Trophoblast cell (in vitro differentiated cells and primary cell): ENCODE data around the gene ELOVL2. TPM values are rescaled to one million over a fixed set of nuclear protein-coding genes. Genes with fewer than 3 reads are reported as not detected.
A peak's percentile ranks its signal among the peaks of the same experiment; 100 is the strongest.
"Not testable (repeated sequence)": the region's sequence is repeated elsewhere in the genome, so short reads cannot be mapped to it uniquely, and the experiment has no call there.

ENCODE experiments used
- DNase-seq, 2 donors: peaks; one replicate each; pipeline ENCODE4 v3.0.0-alpha.2; 2016
- H2AFZ ChIP-seq: 2 replicates; pipeline ENCODE4 v1.6.1; 2013; ENCODE audit warnings: low read length, moderate library complexity, mild to moderate bottlenecking; ENCODE audit not compliant: insufficient read depth, poor library complexity
- H2AK5ac ChIP-seq: 2 replicates; pipeline ENCODE4 v1.6.1; 2013; ENCODE audit warnings: mild to moderate bottlenecking, low read length
- H2BK120ac ChIP-seq: 2 replicates; pipeline ENCODE4 v1.6.1; 2013; ENCODE audit warnings: low read length, mild to moderate bottlenecking, moderate library complexity; ENCODE audit not compliant: insufficient read depth, poor library complexity
- H2BK12ac ChIP-seq: 2 replicates; pipeline ENCODE4 v1.6.1; 2013; ENCODE audit warnings: mild to moderate bottlenecking, low read length, moderate library complexity
- H2BK5ac ChIP-seq: 2 replicates; pipeline ENCODE4 v1.6.1; 2013; ENCODE audit warnings: low read length, low read depth, moderate library complexity, mild to moderate bottlenecking; ENCODE audit not compliant: poor library complexity
- H3K14ac ChIP-seq: 2 replicates; pipeline ENCODE4 v1.6.1; 2013; ENCODE audit warnings: mild to moderate bottlenecking, low read length
- H3K18ac ChIP-seq: 2 replicates; pipeline ENCODE4 v1.6.1; 2013; ENCODE audit warnings: mild to moderate bottlenecking, low read length
- H3K23ac ChIP-seq: 2 replicates; pipeline ENCODE4 v1.6.1; 2013; ENCODE audit warnings: low read length
- H3K27ac ChIP-seq: 2 replicates; pipeline ENCODE4 v1.5.1; 2013; ENCODE audit warnings: low read depth, mild to moderate bottlenecking, inconsistent platforms, low read length, moderate library complexity
- H3K27me3 ChIP-seq: 2 replicates; pipeline ENCODE4 v1.6.1; 2013; ENCODE audit warnings: inconsistent platforms, mild to moderate bottlenecking, low read length, moderate library complexity; ENCODE audit not compliant: insufficient read depth
- H3K36me3 ChIP-seq, 2 experiments: 1 replicate in 1 of 2; 2 replicates in 1 of 2; pipeline ENCODE4 v1.6.1; 2013; ENCODE audit warnings: low read length in 2 of 2, mild to moderate bottlenecking in 2 of 2, moderate library complexity in 1 of 2; ENCODE audit not compliant: insufficient read depth in 2 of 2, control insufficient read depth in 1 of 2
- H3K4ac ChIP-seq: 2 replicates; pipeline ENCODE4 v1.6.1; 2013; ENCODE audit warnings: low read depth, mild to moderate bottlenecking, low read length, moderate library complexity
- H3K4me1 ChIP-seq, 2 experiments: 1 replicate in 1 of 2; 2 replicates in 1 of 2; pipeline ENCODE4 v1.6.1; 2013; ENCODE audit warnings: low read length in 2 of 2, mild to moderate bottlenecking in 2 of 2, moderate library complexity in 1 of 2; ENCODE audit not compliant: insufficient read depth in 2 of 2, control insufficient read depth in 1 of 2
- H3K4me2 ChIP-seq: 2 replicates; pipeline ENCODE4 v1.6.1; 2013; ENCODE audit warnings: inconsistent platforms, mild to moderate bottlenecking, low read length, moderate library complexity
- H3K4me3 ChIP-seq: 2 replicates; pipeline ENCODE4 v1.5.1; 2013; ENCODE audit warnings: mild to moderate bottlenecking, low read depth, low read length, inconsistent platforms
- H3K79me1 ChIP-seq: one replicate; pipeline ENCODE4 v1.6.1; 2013; ENCODE audit warnings: low read length
- H3K79me2 ChIP-seq: 2 replicates; pipeline ENCODE4 v1.6.1; 2013; ENCODE audit warnings: low read length, mild to moderate bottlenecking; ENCODE audit not compliant: control insufficient read depth, insufficient read depth, poor library complexity
- H3K9ac ChIP-seq: 2 replicates; pipeline ENCODE4 v1.6.1; 2013; ENCODE audit warnings: mild to moderate bottlenecking, low read length
- H3K9me3 ChIP-seq: 2 replicates; pipeline ENCODE4 v1.6.1; 2013; ENCODE audit warnings: low read depth, mild to moderate bottlenecking, control low read depth, inconsistent platforms, low read length; ENCODE audit not compliant: insufficient read depth
- H4K12ac ChIP-seq: 2 replicates; pipeline ENCODE4 v1.6.1; 2013; ENCODE audit warnings: low read depth, mild to moderate bottlenecking, low read length, moderate library complexity
- H4K8ac ChIP-seq: 2 replicates; pipeline ENCODE4 v1.6.1; 2013; ENCODE audit warnings: low read depth, mild to moderate bottlenecking, low read length, moderate library complexity
- H4K91ac ChIP-seq: one replicate; pipeline ENCODE4 v1.6.1; 2013; ENCODE audit warnings: low read depth, mild to moderate bottlenecking, low read length, moderate library complexity
- WGBS: extraction: QIAGEN DNeasy Blood & Tissue Kit; methylation state at CpG from one replicate; pipeline ENCODE4 v1.1.7; 2013; ENCODE audit warnings: missing lambda C conversion rate; ENCODE audit not compliant: insufficient read length, insufficient coverage; ENCODE audit errors: extremely low coverage; 5-methylcytosine and 5-hydroxymethylcytosine counted together
- polyA plus RNA-seq: library from polyadenylated mRNA; stranded (reverse); fragments of 200-250 nt; gene quantifications from 2 replicates; pipeline ENCODE4 v1.2.3, GENCODE V29; 2013

Gene ELOVL2
- polyA plus RNA-seq: 0.90 and 1.0 TPM in 2 replicates

DNA sequence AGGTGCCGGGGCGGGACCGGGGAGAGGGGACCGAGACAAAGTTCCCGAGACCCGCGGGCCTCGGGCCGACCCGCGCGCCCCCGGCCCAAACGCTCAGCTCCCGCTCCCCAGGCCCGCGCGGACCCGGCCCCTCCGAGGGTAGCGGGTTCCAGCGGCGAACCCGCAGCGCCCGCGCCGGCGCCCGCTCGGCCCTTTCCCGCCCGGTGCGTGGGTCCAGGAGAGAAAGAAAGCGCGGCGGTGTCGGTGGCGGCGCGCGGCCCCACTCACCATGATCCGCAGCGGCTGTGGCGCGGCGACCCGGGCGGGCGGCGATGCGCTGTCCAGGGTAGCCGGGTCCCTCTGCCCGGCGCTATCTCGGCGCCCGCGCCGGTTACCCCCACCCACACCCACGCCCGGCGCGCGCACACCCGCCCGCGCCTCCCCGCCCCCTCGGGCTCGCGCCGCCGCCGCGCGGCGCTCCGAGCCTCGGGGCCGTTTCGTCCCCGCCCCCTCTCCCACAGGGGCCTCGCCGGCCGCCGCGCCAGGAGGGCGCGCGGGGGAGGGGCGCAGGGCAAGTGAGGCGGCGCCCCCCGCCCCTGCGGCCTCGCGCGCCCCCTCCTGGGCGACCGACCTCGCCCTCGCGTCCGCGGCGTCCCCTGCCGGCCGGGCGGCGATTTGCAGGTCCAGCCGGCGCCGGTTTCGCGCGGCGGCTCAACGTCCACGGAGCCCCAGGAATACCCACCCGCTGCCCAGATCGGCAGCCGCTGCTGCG lies at the start of gene ELOVL2:
TSS of gene ELOVL2 (minus strand) at position 345 of the 751 bp plus-strand sequence. CDS start at position 270, 75 bp downstream.
- no peak within 1 kb of the TSS for H4K8ac ChIP-seq
- no peak within 1 kb of the TSS for H4K12ac ChIP-seq
- no peak within 1 kb of the TSS for H2BK12ac ChIP-seq
- H3K4me1 ChIP-seq: peaks cover 7 to 8% of the 10 kb centered on the region in 2 experiments
- H2AFZ ChIP-seq: peak within 1 kb of the TSS; percentile 82
- H2AK5ac ChIP-seq: no peak within 1 kb of the TSS
- H3K79me1 ChIP-seq: no peaks in the 10 kb centered on the region
- H4K91ac ChIP-seq: no peak within 1 kb of the TSS
- H3K9ac ChIP-seq: peak within 1 kb of the TSS; percentile 35
- no peak within 1 kb of the TSS for H3K4ac ChIP-seq
- WGBS: no CpG with 5 or more reads among the region's 124 CpGs
- no peaks in the 10 kb centered on the region for H3K36me3 ChIP-seq
- H2BK120ac ChIP-seq: peak within 1 kb of the TSS; percentile 56
- no peak within 1 kb of the TSS for H2BK5ac ChIP-seq
- no peaks in the 10 kb centered on the region for H3K79me2 ChIP-seq
- H3K23ac ChIP-seq: no peak within 1 kb of the TSS
- peak within 1 kb of the TSS; percentile 99 for H3K4me2 ChIP-seq
- DNase-seq: peak; percentile 46 to 70
- peak within 1 kb of the TSS; percentile 76 for H3K4me3 ChIP-seq
- peaks cover 2% of the 10 kb centered on the region for H3K9me3 ChIP-seq
- peak within 1 kb of the TSS; percentile 62 for H3K14ac ChIP-seq
- no peak within 1 kb of the TSS for H3K18ac ChIP-seq
- peaks cover 24% of the 10 kb centered on the region for H3K27me3 ChIP-seq
- no peak within 1 kb of the TSS for H3K27ac ChIP-seq

- Histone ChIP-seq H4K91ac (peak overlapping the region; percentile 99), H2BK5ac (peak overlapping the region; percentile 58), H3K14ac (peak overlapping the region; percentile 67), H2BK120ac (peak overlapping the region; percentile 77), H3K18ac (peak overlapping the region; percentile 42), H3K4me2 (peak overlapping the region; percentile 96), H2BK12ac (peak overlapping the region; percentile 6), H2AK5ac (no peak overlapping the region), H4K8ac (peak overlapping the region; percentile 34), H3K4me3 (peak overlapping the region; percentile 74), H3K9ac (peak overlapping the region; percentile 71), H3K27ac (peak overlapping the region; percentile 90), H3K79me1 (peaks cover 26% of the 10 kb centered on the region), H3K36me3 (peaks cover 0 to 4% of the 10 kb centered on the region in 2 experiments), H3K27me3 (no peaks in the 10 kb centered on the region), H3K23ac (no peak overlapping the region), H4K12ac (no peak overlapping the region), H3K9me3 (no peaks in the 10 kb centered on the region), H3K4me1 (peaks cover 10 to 15% of the 10 kb centered on the region in 2 experiments), H3K4ac (peak overlapping the region; percentile 29), H3K79me2 (peaks cover 14% of the 10 kb centered on the region), H2AFZ (no peak overlapping the region)
- WGBS: no CpG with 5 or more reads among the region's 17 CpGs
- no peak for DNase-seq
These were observed 49.2 kb upstream of the ELOVL2 start for GRCh38 chr6:11093376-11093625.

GRCh38 chr6:11092668-11093375 lies 48.7 kb upstream of the ELOVL2 start:
- Histone ChIP-seq H3K23ac (no peak overlapping the region), H2BK12ac (peak overlapping the region; percentile 6)
- no CpG with 5 or more reads among the region's 10 CpGs for WGBS

DNA sequence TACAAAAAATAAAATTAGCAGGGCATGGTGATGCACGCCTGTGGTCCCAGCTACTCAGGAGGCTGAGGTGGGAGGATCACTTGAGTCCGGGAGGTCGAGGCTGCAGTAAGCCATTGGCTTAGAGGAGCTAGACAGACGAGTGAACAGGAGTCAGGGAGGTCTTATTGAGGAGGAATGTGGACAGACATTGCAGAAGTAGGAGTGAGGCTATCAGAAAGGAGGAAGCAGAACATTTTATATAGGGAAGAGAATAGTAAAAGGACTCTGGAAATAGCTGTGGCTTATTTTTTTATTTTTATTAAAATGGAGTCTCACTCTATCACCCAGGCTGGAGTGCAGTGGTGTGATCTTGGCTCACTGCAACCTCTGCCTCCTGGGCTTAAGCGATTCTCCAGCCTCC lies 47.0 kb upstream of the ELOVL2 start:
- peak overlapping the region; percentile 96 for H2BK12ac ChIP-seq
- H2BK5ac ChIP-seq, H3K27ac ChIP-seq, DNase-seq, H3K4me3 ChIP-seq, H4K12ac ChIP-seq, H4K8ac ChIP-seq, H3K36me3 ChIP-seq, H3K27me3 ChIP-seq, H3K18ac ChIP-seq, H3K23ac ChIP-seq, H3K4me2 ChIP-seq, H3K14ac ChIP-seq, H3K9me3 ChIP-seq, H2AFZ ChIP-seq, H3K9ac ChIP-seq: not testable (repeated sequence)
- peaks cover 20 to 22% of the 10 kb centered on the region in 2 experiments for H3K4me1 ChIP-seq
- H4K91ac ChIP-seq: peak overlapping the region; percentile 67
- peaks cover 41% of the 10 kb centered on the region for H3K79me1 ChIP-seq
- H2BK120ac ChIP-seq: peak overlapping the region; percentile 60
- peak overlapping the region; percentile 61 for H3K4ac ChIP-seq
- no CpG with 5 or more reads among the region's 5 CpGs for WGBS
- peaks cover 12% of the 10 kb centered on the region for H3K79me2 ChIP-seq
- H2AK5ac ChIP-seq: peak overlapping the region; percentile 88

More at GRCh38 chr6:11092668-11093375, 48.7 kb upstream of the ELOVL2 start:
- Histone ChIP-seq H2AFZ (no peak overlapping the region), H3K14ac (peak overlapping the region; percentile 67), H3K4me1 (peaks cover 14 to 18% of the 10 kb centered on the region in 2 experiments), H3K79me1 (peaks cover 30% of the 10 kb centered on the region), H4K91ac (peak overlapping the region; percentile 99), H4K8ac (peak overlapping the region; percentile 34), H3K18ac (peak overlapping the region; percentile 42), H3K27ac (peak overlapping the region; percentile 90), H3K9me3 (no peaks in the 10 kb centered on the region), H3K9ac (peak overlapping the region; percentile 71), H3K27me3 (no peaks in the 10 kb centered on the region), H3K4me2 (peak overlapping the region; percentile 96), H2AK5ac (no peak overlapping the region), H4K12ac (no peak overlapping the region), H3K79me2 (peaks cover 14% of the 10 kb centered on the region), H2BK5ac (peak overlapping the region; percentile 58), H2BK120ac (peak overlapping the region; percentile 77), H3K36me3 (peaks cover 0 to 4% of the 10 kb centered on the region in 2 experiments), H3K4me3 (peak overlapping the region; percentile 74), H3K4ac (no peak overlapping the region)
- DNase-seq: peak; percentile 94 to 96
